Amygdala (tissue), 56 donors: Measurements from ENCODE around the gene OSBP2.
A peak's percentile ranks its signal among the peaks of the same experiment; 100 is the strongest.

Source experiments
- DNase-seq, 56 donors: peaks; one replicate each; lab custom pipeline; 2025; lab: John Stamatoyannopoulos, UW

OSBP2 gene

DNA sequence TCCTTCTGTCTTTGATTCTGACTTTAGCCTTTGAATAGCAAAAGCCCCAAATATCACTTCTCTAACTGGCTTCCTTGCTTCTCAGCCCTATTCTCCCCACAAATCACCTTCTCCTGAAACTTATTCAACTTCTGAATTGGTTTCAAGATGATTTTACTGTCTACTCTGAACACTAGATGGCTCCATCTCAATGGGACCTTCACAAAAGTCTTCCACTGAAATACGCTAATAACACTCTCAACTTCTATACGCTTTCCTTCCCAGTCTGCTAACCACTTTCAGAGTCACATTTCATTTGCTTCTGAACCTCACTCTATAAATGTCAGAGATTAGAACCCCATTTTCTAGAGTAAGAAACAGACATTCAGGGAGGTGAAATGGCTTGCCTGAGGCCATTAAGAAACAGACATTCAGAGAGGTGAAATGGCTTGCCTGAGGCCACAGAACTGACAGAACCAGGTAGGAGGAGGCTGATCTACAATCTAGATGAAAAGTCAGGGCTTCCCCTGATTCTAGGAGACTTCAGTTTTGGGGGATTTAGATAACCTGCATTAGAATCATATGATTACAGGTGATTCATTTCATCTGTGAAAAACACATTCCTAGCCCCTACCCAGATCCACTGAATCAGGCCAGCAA lies 253.3 kb downstream of the OSBP2 start:
- peak in 2 of 56 donors; percentile 39 to 50 for DNase-seq

DNA sequence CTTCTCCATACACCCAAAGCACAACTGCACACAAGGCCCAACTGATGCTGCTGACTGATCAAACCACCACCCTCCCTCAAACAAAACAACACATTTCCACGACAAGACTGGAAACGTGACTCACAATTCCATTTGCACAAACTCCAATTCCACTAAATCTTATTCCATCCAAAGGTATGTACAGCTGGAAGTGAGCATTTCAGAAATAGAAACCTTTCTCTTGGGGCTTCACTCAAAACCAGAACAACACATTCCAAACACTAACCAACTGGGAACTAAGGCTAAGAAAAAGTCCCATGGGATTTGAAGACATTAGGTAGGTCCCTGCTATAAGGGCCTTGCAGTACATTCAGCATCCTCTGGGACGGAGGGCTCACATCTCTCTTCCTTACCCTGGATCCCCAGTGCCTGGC lies 254.3 kb downstream of the OSBP2 start:
- no peak for DNase-seq

DNA sequence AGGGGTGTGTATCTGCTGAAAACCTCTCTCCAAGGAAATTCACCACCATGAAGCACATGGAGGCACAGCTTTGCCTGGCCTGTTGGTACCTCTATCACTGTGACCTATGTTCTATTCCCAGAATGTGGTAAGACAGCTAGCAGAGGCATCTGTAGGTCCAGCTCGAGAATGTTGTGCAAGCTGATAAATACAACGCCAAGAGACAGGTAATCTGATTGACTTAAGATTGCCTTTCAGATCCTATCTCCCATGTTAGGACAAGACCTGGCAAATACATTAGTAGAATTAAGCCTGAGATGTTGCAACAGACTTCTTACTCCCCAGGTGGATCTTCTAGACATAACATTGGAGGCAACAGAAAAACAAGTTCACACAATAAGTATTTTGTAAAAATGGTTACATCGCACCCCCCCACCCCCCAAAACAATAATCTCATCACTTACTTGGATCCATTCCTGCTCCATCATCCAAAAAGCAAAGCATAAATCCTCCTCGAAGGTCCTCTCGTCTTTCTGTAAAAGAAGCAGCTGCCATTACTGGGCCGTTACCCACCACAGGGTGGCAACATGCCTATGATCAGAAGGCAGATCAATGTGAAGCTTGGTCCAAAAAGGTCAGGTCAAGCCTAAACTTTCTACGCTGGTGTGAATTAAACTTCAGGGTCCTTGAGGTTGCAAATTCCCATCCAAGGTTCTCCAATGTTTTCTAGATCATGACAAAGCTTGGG lies 255.4 kb downstream of the OSBP2 start:
- no peak for DNase-seq

DNA sequence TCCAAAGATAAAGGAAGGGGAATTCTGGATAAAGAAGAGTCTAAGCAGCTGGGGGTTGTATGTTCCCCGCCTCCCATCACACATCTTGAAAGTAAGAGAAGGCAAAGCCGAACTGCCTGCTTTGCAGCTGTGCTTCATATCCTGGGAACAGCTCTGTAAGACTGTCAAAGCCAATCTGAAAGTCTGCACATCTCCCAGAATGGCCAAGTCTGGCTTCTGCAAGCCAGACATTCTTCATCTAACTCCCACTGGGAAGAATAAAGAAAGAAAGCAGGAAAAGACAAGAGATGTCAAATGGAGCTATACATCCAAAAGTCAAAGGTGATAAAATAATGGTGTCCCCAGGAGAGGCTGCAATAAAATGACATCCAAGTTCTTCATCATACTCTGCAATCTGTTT lies 258.5 kb downstream of the OSBP2 start:
- no peak for DNase-seq

DNA sequence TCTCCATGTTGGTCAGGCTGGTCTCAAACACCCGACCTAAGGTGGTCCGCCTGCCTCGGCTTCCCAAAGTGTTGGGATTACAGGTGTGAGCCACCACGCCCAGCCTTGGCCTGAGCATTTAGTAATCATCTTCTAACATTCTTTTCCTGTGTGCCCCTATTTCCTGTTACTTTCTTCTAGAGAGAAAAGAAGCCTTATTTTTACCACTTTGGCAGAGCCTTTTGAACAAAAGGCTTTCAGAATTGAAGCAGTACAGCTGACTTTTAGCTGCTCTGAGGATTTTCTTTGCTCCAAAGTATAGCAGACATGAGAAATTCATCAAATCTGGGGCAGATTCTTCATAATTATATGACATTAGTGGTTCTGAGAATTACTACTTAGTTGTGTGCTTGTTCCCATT lies 260.5 kb downstream of the OSBP2 start:
- no peak for DNase-seq
